Ovary (tissue), 3 donors: ENCODE measurements around the gene APOE.

Experiments used
- POLR2A ChIP-seq: fragments of 450-650 bp; IDR thresholded peaks from one replicate; pipeline ENCODE4 v1.6.1; 2017; ENCODE audit warnings: antibody characterized with exemption, mild to moderate bottlenecking, moderate library complexity
- TF ChIP-seq, protein P1 (sequence below), 3 donors: fragments of 450-650 bp in 2 of 3; fragments of 200-600 bp in 1 of 3; IDR thresholded peaks; one replicate each; pipeline versions ENCODE4 v1.5.1 to v1.8.0; 2016 to 2022; ENCODE audit warnings: antibody characterized with exemption in 3 of 3, mild to moderate bottlenecking in 1 of 3
- donor health status: DM: no; HTN: no; CAD: no.

DNA sequence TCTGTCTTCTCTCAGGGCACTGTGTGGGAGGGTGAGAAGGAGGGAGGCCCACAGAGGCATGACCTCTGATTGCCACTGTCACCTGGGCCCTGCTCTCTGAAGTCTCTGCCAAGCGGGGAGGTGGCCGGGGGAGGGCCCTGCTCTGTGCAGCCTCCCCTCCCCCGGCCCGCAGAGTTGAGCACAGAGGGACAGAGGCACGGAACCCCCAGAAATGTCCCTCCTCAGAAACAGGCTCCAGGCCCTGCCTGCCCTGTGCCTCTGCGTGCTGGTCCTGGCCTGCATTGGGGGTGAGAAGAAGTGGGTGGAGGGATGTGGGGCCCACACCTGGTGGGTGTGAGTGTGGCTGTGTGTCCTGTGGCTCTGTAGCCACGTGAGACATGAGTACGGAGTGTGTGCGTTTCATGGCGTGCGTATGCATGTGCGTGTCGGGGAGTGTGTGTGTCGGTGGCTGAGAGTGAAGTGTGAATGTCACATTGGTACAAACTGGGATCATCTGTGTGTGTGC, 36.5 kb downstream of the APOE start, which contains the start of gene APOC4:
- TF ChIP-seq, protein P1, sequence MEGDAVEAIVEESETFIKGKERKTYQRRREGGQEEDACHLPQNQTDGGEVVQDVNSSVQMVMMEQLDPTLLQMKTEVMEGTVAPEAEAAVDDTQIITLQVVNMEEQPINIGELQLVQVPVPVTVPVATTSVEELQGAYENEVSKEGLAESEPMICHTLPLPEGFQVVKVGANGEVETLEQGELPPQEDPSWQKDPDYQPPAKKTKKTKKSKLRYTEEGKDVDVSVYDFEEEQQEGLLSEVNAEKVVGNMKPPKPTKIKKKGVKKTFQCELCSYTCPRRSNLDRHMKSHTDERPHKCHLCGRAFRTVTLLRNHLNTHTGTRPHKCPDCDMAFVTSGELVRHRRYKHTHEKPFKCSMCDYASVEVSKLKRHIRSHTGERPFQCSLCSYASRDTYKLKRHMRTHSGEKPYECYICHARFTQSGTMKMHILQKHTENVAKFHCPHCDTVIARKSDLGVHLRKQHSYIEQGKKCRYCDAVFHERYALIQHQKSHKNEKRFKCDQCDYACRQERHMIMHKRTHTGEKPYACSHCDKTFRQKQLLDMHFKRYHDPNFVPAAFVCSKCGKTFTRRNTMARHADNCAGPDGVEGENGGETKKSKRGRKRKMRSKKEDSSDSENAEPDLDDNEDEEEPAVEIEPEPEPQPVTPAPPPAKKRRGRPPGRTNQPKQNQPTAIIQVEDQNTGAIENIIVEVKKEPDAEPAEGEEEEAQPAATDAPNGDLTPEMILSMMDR (IDR thresholded peaks at IDR 0.05), result no peak
- TF ChIP-seq POLR2A, result no peak
